Astrocyte of the cerebellum (primary cell): ENCODE results near the gene BDKRB1.

Experiments
- DNase-seq: peaks from one replicate; pipeline ENCODE4 v3.0.0-alpha.2; 2011; ENCODE audit warnings: low read depth
- H3K4me3 ChIP-seq: 2 replicates; pipeline ENCODE4 v1.5.1; 2011; ENCODE audit warnings: mild to moderate bottlenecking, low read depth, low read length, moderate library complexity
- CTCF ChIP-seq: IDR thresholded peaks from 2 replicates; pipeline ENCODE4 v1.5.1; 2012; ENCODE audit warnings: low read length, low read depth, moderate library complexity, mild to moderate bottlenecking; ENCODE audit errors: missing control alignments
- in situ Hi-C: cut with HindIII; loops from 2 replicates; pipeline ENCODE4 v1.10.0; 2017; ENCODE audit warnings: low sequenced_read_pairs

BDKRB1 gene

DNA sequence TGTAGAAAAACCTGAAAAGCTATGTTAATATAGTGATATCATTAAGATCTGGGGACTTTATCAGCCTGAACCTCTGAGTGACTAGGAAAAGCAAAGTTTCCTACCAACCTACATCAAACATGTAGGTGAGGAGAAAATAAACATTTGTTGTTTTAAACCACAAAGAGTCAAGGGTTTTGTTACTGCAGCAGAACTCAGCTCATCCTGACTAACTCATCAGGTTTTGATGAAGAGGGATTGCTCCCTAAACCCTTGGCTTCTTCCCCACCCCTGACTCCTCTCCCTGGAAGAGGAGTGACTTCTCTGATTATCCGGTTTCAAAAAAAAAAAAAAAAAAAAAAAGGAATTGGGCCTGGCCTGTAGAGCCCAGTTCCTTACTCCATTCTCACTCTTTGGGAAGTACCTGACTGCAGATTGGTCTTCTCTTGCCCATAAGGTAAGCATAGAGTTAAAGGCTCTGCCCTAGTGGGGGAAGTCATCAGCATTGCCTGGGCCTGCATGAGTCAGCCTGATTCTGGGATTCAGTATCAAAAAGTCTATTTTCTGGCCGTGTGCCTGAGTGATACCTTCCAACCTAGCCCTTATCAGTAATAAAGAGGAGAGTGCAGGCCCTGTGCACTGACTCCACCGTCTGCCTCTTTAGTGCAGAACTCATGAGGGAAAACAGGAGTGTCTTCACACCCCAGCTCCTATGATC is 16.9 kb downstream of the BDKRB1 start:
- no peak for DNase-seq
- H3K4me3 ChIP-seq, result no peak overlapping the region
- in situ Hi-C loops, result loop anchor here (10.0 kb wide), 1 partner anchor 268 kb away; no protein-coding TSS in a partner anchor
- no peak for TF ChIP-seq CTCF

DNA sequence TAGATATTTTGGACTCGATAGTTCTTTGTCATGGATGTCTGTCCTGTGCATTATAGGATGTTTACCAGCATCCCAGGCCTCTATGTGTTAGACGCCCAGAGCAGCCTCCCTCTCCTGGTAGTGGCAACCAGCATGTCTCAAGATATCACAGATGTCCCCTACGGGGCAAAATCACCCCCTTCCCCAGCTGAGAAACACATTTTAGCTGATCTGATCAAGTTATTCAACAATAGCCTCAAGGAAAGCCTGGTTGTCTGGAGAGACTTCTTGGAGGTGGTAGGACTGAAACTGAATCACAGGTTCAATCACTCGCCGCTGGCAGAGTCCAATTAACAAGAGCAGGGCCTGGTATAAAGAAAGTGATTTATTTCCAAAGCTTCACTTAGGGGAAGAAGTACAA is 17.6 kb downstream of the BDKRB1 start:
- H3K4me3 ChIP-seq, result no peak overlapping the region
- in situ Hi-C loops, result loop anchor here (10.0 kb wide), 1 partner anchor 269 kb away; no protein-coding TSS in a partner anchor
- no peak for DNase-seq
- no peak for TF ChIP-seq CTCF

DNA sequence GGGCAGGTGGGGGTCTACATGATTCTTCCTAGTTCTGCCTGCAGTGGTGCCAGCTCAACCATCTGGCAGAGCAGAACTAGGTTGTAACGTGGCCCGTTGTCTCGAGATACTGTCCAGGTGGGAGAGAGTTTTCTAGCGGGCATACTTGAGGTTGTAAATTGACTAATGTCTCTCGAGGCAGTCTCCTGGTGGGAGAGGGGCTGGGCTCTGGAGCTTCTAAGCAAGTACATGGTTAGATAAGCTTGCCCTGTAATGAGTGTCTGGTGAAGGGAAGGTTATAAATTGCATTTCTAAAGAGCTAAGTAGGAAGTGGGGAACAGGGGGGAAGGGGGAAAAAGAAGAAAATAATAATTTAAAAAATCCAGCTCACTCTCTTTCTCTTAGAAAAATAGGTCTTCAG is 18.1 kb downstream of the BDKRB1 start:
- in situ Hi-C loops, result loop anchor here (10.0 kb wide), 1 partner anchor 269 kb away; no protein-coding TSS in a partner anchor
- DNase-seq, result no peak
- no peak overlapping the region for H3K4me3 ChIP-seq
- no peak for TF ChIP-seq CTCF

DNA sequence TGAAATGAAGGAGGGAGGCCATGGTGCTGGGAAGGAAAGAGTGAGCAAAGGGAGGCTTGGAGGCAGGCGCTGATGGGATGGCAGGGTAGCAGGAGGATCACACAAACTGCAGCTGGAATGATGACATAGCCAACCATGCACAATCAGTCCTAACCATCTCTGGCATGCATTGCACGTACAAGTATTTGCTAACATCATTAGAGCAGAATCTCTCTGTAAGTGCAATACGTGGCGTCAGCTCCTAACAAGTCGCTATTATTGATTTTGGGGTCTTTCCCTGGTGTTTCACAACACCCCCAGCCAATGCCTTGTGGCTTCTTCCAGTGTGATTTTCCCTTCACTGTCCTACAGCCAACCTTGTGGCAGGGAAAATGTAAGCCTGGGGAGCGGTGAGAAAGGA is 18.5 kb downstream of the BDKRB1 start:
- in situ Hi-C loops, result loop anchor here (10.0 kb wide), 1 partner anchor 270 kb away; no protein-coding TSS in a partner anchor
- no peak for DNase-seq
- no peak for TF ChIP-seq CTCF

GRCh38 chr14:96275177-96276112 is 19.4 kb downstream of the BDKRB1 start:
- peak; percentile 43 for DNase-seq
- H3K4me3 ChIP-seq, result no peak overlapping the region
- in situ Hi-C loops, result loop anchor here (10.0 kb wide), 1 partner anchor 271 kb away; no protein-coding TSS in a partner anchor
- peak; percentile 96 for TF ChIP-seq CTCF

More for the DNA sequence above, 18.5 kb downstream of the BDKRB1 start:
- H3K4me3 ChIP-seq, result no peak overlapping the region

GRCh38 chr14:96277890-96278289 is 21.9 kb downstream of the BDKRB1 start:
- H3K4me3 ChIP-seq, result no peak overlapping the region
- TF ChIP-seq CTCF, result no peak
- in situ Hi-C loops, result loop anchor here (10.0 kb wide), 1 partner anchor 273 kb away; no protein-coding TSS in a partner anchor
- no peak for DNase-seq
